Aorta (tissue), 5 donors: Measurements from ENCODE around the gene C1orf21. TPM values are rescaled to one million over a fixed set of nuclear protein-coding genes. Genes with fewer than 3 reads are reported as not detected.

Experiments used
- ATAC-seq: fragments of 200-7000 bp; cut with Tn5 transposase; one replicate; pipeline ENCODE4 v1.9.1; 2022; ENCODE audit warnings: moderate library complexity; ENCODE audit not compliant: low FRiP score
- DNase-seq, 2 donors: peaks; one replicate each; pipeline ENCODE4 v3.0.0-alpha.2; 2020
- H3K27ac ChIP-seq, 2 donors: one replicate each; pipeline ENCODE4 v1.5.1; 2013; ENCODE audit warnings: low read length in 2 of 2, mild to moderate bottlenecking in 2 of 2, moderate library complexity in 2 of 2, control low read depth in 1 of 2, inconsistent platforms in 1 of 2, low read depth in 1 of 2
- H3K27me3 ChIP-seq, 2 donors: one replicate each; pipeline ENCODE4 v1.6.1; 2013; ENCODE audit warnings: control low read depth in 1 of 2, low read length in 1 of 2, mild to moderate bottlenecking in 1 of 2, moderate library complexity in 1 of 2; ENCODE audit not compliant: insufficient read depth in 2 of 2, control insufficient read depth in 1 of 2
- H3K36me3 ChIP-seq, 2 donors: one replicate each; pipeline ENCODE4 v1.6.1; 2013; ENCODE audit warnings: control low read depth in 1 of 2, low read length in 1 of 2, mild to moderate bottlenecking in 1 of 2; ENCODE audit not compliant: insufficient read depth in 2 of 2, control insufficient read depth in 1 of 2
- H3K4me1 ChIP-seq, 2 donors: one replicate each; pipeline ENCODE4 v1.6.1; 2013; ENCODE audit warnings: low read length in 2 of 2, control low read depth in 1 of 2, mild to moderate bottlenecking in 1 of 2, moderate library complexity in 1 of 2; ENCODE audit not compliant: insufficient read depth in 2 of 2, control insufficient read depth in 1 of 2
- H3K4me3 ChIP-seq, 2 donors: one replicate each; pipeline ENCODE4 v1.5.1; 2013; ENCODE audit warnings: low read length in 2 of 2, control low read depth in 1 of 2, mild to moderate bottlenecking in 1 of 2
- H3K9me3 ChIP-seq: one replicate; pipeline ENCODE4 v1.6.1; 2013; ENCODE audit warnings: mild to moderate bottlenecking, low read length; ENCODE audit not compliant: control insufficient read depth
- WGBS, 2 donors: extraction: QIAGEN DNeasy Blood & Tissue Kit; methylation state at CpG; one replicate each; pipeline ENCODE4 v1.1.7; 2013; 5-methylcytosine and 5-hydroxymethylcytosine counted together
- intact Hi-C, 2 donors: fragments of 100-400 bp; cut with DNase I; formaldehyde crosslinking; loops; one replicate each; pipeline versions ENCODE4 v1.14.2 to v1.15.0; 2022
- polyA plus RNA-seq, 2 donors: library from polyadenylated mRNA; stranded (reverse); fragments of 200-250 nt; gene quantifications; one replicate each; pipeline ENCODE4 v1.2.3, GENCODE V29; 2013
- total RNA-seq, 2 donors: library from RNA; stranded (reverse); fragmentation: NEBNext Ultra II Directional; extraction: Animal tissue kit (Norgen Biotek cat#: 25700); gene quantifications; one replicate each; pipeline ENCODE4 v1.2.1, GENCODE V29; 2021
- donor health status: healthy with polysubstance abuse.
- donor health status: Bipolar disorder and iron deficiency.
- donor health status: DM: no; HTN: no; CAD: no.
- donor health status: DM: no; HTN: no; CAD: no.
- donor health status: DM: yes; HTN: yes; CAD: no.

The C1orf21 gene
- total and polyA plus RNA-seq, 4 donors, result 7.6 to 65.7 (median 42.9) TPM

- 95% methylated on average over 3 of the region's 3 CpGs for WGBS, 2 donors
- no peak overlapping the region for H3K27ac ChIP-seq
- H3K4me3 ChIP-seq, result no peak overlapping the region
Observed at GRCh38 chr1:184618851-184619250, 232.0 kb downstream of the C1orf21 start.

DNA sequence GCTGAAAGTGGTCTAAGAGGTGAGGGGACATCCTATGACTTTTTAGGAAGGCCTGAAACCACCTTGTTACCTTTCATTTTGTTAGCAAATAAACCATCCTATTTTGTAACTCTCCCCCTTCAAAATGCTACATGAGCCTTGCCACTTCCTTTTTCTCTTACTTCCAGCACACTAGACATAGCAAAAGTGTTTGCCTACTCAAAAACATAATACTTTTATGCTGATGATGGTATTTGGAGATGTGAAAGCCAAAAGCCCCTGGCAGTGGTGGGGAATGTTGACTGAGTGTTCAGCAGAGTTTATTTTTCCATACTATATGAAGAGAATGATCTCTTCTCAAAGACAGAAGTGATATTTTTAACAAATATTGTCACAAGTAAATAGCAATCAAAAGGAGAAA lies 233.6 kb downstream of the C1orf21 start:
- Histone ChIP-seq H3K9me3 (no peaks in the 10 kb centered on the region), H3K4me3 (no peak overlapping the region), H3K27me3 (no peaks in the 10 kb centered on the region), H3K27ac (no peak overlapping the region), H3K4me1 (peaks cover 0 to 3% of the 10 kb centered on the region in 2 donors), H3K36me3 (no peaks in the 10 kb centered on the region)
- intact Hi-C loops, result loop anchor here in 1 of 2 donors (5.0 kb wide), 1 partner anchor 42 kb away; no protein-coding TSS in a partner anchor
- DNase-seq, result no peak
- ATAC-seq, result no peak

More at GRCh38 chr1:184618851-184619250, 232.0 kb downstream of the C1orf21 start:
- DNase-seq (no peak), ATAC-seq (no peak)
- intact Hi-C loops, result no loop called here
- Histone ChIP-seq H3K9me3 (no peaks in the 10 kb centered on the region), H3K27me3 (no peaks in the 10 kb centered on the region), H3K4me1 (peaks cover 0 to 3% of the 10 kb centered on the region in 2 donors), H3K36me3 (no peaks in the 10 kb centered on the region)

DNA sequence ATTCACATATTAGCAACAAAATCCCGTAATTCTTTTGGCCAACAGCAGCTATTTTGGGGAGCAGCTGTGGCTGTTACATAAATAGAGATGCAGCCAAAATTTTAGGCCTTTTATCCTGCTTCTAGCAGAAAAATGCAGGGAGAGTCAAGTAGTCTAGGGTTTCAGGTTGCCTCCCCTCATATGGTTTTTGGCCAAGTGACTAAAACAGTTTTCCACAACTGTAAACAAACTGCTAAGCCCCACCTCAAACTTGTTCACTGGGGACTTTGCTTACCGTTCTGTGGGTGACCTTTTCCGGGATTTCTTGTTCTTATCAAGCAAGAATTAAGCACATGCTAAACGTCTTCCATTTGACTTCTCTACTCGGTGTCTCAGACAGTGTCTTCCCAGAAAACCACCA lies 234.4 kb downstream of the C1orf21 start:
- intact Hi-C loops, result loop anchor here in 1 of 2 donors (5.0 kb wide), 1 partner anchor 41 kb away; no protein-coding TSS in a partner anchor
- no peaks in the 10 kb centered on the region for H3K27me3 ChIP-seq
- no peak overlapping the region for H3K4me3 ChIP-seq
- ATAC-seq, result peak; percentile 28
- H3K36me3 ChIP-seq, result no peaks in the 10 kb centered on the region
- H3K4me1 ChIP-seq, result peaks cover 0 to 3% of the 10 kb centered on the region in 2 donors
- DNase-seq, result no peak
- WGBS, 2 donors, result 76 to 78% methylated on average over 5 of the region's 5 CpGs
- H3K9me3 ChIP-seq, result no peaks in the 10 kb centered on the region
- H3K27ac ChIP-seq, result no peak overlapping the region

DNA sequence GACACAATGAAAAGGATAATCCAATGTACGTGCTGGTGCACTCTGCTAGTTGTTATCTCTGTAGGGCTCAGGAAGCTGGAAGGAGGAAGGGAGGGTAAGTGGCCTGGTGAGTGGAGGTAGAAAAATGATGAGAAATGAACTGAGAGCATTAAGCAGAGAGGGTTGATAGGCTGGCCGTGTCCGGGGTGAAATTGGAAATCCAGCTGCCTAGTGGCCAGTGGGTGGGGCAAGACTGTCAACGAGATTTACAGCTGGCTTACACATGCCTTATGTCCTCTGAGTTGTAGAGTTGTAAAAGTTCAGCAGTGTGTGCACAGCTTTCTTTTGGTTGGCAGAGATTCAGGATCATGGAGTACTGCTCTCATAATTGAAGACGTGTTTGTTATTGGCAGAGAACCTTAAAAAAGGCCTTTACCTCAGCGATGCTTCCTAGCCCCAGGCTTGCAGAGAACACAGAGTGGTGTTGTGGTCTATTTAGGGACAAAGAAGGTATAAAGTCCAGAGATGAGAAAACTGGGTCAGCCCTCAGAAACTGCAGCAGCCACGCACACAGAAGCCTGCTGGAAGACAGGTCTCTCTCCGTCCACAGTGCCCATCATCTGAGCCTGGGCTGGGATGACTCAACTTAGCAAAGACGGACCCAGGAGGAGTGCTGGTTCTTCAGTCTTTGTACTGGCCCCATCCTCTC lies 235.5 kb downstream of the C1orf21 start:
- Histone ChIP-seq H3K36me3 (no peaks in the 10 kb centered on the region), H3K4me3 (no peak overlapping the region), H3K27me3 (no peaks in the 10 kb centered on the region), H3K9me3 (no peaks in the 10 kb centered on the region), H3K4me1 (peaks cover 0 to 3% of the 10 kb centered on the region in 2 donors), H3K27ac (peak overlapping the region in 1 of 2 donors; percentile 13)
- WGBS, 2 donors, result 6 to 7% methylated on average over 9 of the region's 9 CpGs
- DNase-seq (peak; percentile 61 to 84), ATAC-seq (peak; percentile 86)
- intact Hi-C loops, result loop anchor here in 1 of 2 donors (5.0 kb wide), 1 partner anchor 40 kb away; no protein-coding TSS in a partner anchor

DNA sequence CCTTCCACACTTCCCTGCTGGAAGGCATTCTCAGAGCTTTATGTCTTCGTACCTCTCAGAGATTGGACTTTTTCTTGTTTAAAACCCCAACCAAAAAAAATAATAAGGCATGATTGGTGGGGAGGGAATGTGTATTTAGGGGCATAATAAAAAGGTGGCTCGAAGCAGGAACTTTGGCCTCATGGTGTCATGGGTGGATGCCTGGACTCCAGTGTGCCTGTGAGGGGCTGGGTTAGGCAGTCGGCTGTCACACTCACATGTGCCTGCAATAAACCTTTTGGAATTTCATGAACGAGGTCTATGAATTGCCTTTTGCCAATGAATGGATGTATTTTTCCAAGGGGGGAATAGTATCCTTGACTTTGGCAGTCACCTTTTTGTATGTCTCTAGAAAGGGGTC lies 236.6 kb downstream of the C1orf21 start:
- 72 to 83% methylated on average over 4 of the region's 4 CpGs for WGBS, 2 donors
- no peak overlapping the region for H3K27ac ChIP-seq
- H3K4me3 ChIP-seq, result no peak overlapping the region
- H3K9me3 ChIP-seq, result no peaks in the 10 kb centered on the region
- H3K27me3 ChIP-seq, result no peaks in the 10 kb centered on the region
- no peak for DNase-seq
- H3K4me1 ChIP-seq, result peaks cover 0 to 3% of the 10 kb centered on the region in 2 donors
- no peak for ATAC-seq
- intact Hi-C loops, result loop anchor here in 1 of 2 donors (5.0 kb wide), 1 partner anchor 39 kb away; no protein-coding TSS in a partner anchor
- H3K36me3 ChIP-seq, result no peaks in the 10 kb centered on the region

DNA sequence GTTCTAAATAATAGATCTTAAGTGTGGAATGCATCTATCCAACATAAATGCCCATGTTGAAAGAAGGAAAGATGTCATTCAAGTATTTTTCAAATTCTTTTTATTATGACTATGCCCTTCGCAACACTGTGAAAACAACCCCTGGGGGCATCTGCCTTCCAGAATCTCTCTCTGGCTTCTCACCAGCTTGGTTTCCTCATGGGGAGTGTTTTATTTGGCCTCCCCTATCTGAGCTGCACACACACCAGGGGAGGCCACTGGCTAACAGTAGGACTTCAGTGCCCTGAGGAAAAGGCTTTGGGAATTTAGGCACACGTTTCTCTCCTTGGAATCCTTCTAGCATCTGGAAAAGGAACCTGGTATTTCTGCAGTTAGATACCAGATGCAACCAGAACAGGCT lies 237.2 kb downstream of the C1orf21 start:
- no peak for ATAC-seq
- H3K27ac ChIP-seq, result no peak overlapping the region
- peaks cover 0 to 3% of the 10 kb centered on the region in 2 donors for H3K4me1 ChIP-seq

GRCh38 chr1:184624626-184625025 lies 237.8 kb downstream of the C1orf21 start:
- intact Hi-C loops, result loop anchor here in 1 of 2 donors (5.0 kb wide), 1 partner anchor 38 kb away; no protein-coding TSS in a partner anchor
- H3K4me3 ChIP-seq, result no peak overlapping the region
- ATAC-seq (no peak), DNase-seq (no peak)
- H3K36me3 ChIP-seq, result no peaks in the 10 kb centered on the region
- H3K27ac ChIP-seq, result no peak overlapping the region
- H3K4me1 ChIP-seq, result peaks cover 0 to 3% of the 10 kb centered on the region in 2 donors
- no peaks in the 10 kb centered on the region for H3K27me3 ChIP-seq
- 91 to 92% methylated on average over 5 of the region's 5 CpGs for WGBS, 2 donors
- H3K9me3 ChIP-seq, result no peaks in the 10 kb centered on the region

More for the DNA sequence above, 237.2 kb downstream of the C1orf21 start:
- Histone ChIP-seq H3K36me3 (no peaks in the 10 kb centered on the region), H3K27me3 (no peaks in the 10 kb centered on the region), H3K9me3 (no peaks in the 10 kb centered on the region), H3K4me3 (no peak overlapping the region)
- intact Hi-C loops, result loop anchor here in 1 of 2 donors (5.0 kb wide), 1 partner anchor 38 kb away; no protein-coding TSS in a partner anchor
- 41 to 47% methylated on average over 2 of the region's 2 CpGs for WGBS, 2 donors
- no peak for DNase-seq

DNA sequence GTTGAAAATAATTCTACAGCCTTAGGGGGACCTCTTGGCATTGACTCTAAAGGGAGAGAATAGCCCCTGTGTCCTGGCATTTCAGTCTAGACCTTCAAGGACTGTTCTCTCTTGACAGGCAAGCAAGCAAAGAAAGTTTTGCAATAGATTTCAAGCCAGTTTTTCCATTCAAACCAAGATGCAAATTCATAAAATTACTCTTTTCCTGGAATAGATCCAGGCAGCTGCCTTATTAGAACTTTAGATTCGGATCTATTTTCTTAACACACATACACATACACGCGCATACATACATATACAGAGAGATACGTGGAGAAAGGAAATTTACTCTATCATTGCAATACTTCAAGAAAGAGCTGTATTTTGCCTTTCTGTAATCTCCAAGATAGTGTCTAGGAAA lies 238.4 kb downstream of the C1orf21 start:
- ATAC-seq (no peak), DNase-seq (no peak)
- no peaks in the 10 kb centered on the region for H3K9me3 ChIP-seq
- WGBS, 2 donors, result 92 to 95% methylated on average over 4 of the region's 4 CpGs
- H3K36me3 ChIP-seq, result no peaks in the 10 kb centered on the region
- intact Hi-C loops, result no loop called here
- H3K4me1 ChIP-seq, result peaks cover 0 to 3% of the 10 kb centered on the region in 2 donors
- no peak overlapping the region for H3K27ac ChIP-seq
- H3K4me3 ChIP-seq, result no peak overlapping the region
- H3K27me3 ChIP-seq, result no peaks in the 10 kb centered on the region
